Muscle of back (tissue), 11 donors: Measurements from ENCODE around the gene CNGA3. TPM values are rescaled to one million over a fixed set of nuclear protein-coding genes. Genes with fewer than 3 reads are reported as not detected.

ENCODE experiments used
- DNase-seq, 3 donors: peaks; one replicate each; pipeline versions ENCODE4 v3.0.0 to v3.0.0-alpha.2; 2013
- polyA plus RNA-seq, 10 donors: library from polyadenylated mRNA; unstranded; fragments of 120-200 nt; gene quantifications; one replicate each; pipeline ENCODE4 v1.2.1, GENCODE V29; 2013; ENCODE audit not compliant: insufficient read length in 10 of 10

The CNGA3 gene
- polyA plus RNA-seq, 10 donors = 0.20 to 0.97 (median 0.63) TPM

GRCh38 chr2:98327776-98328175 is 18.5 kb upstream of the CNGA3 start:
- DNase-seq = no peak

GRCh38 chr2:98329549-98329948 is 16.7 kb upstream of the CNGA3 start:
- DNase-seq = no peak

- no peak for DNase-seq
Measured at GRCh38 chr2:98332989-98333388, 13.3 kb upstream of the CNGA3 start.

GRCh38 chr2:98333922-98334321 is 12.3 kb upstream of the CNGA3 start:
- DNase-seq = no peak

- peak in 1 of 3 donors; percentile 85 for DNase-seq
Measured at GRCh38 chr2:98334439-98335078, 11.7 kb upstream of the CNGA3 start.

GRCh38 chr2:98335271-98335670 is 11.0 kb upstream of the CNGA3 start:
- DNase-seq = no peak

- DNase-seq = no peak
Measured at GRCh38 chr2:98341241-98341640, 5.0 kb upstream of the CNGA3 start.

- DNase-seq = no peak
Measured at GRCh38 chr2:98343285-98343684, 3.0 kb upstream of the CNGA3 start.

- DNase-seq = no peak
Measured at GRCh38 chr2:98347298-98348065, 1.2 kb downstream of the CNGA3 start.

- DNase-seq = no peak
Measured at GRCh38 chr2:98348066-98348561, 1.9 kb downstream of the CNGA3 start.

GRCh38 chr2:98350411-98350810 is 4.2 kb downstream of the CNGA3 start:
- no peak for DNase-seq

GRCh38 chr2:98355881-98356280 is 9.6 kb downstream of the CNGA3 start:
- no peak for DNase-seq

- no peak for DNase-seq
Measured at GRCh38 chr2:98356729-98357128, 10.5 kb downstream of the CNGA3 start.

- no peak for DNase-seq
Measured at GRCh38 chr2:98357849-98358248, 11.6 kb downstream of the CNGA3 start.

- DNase-seq = no peak
Measured at GRCh38 chr2:98359986-98360385, 13.7 kb downstream of the CNGA3 start.

GRCh38 chr2:98367721-98368120 is 21.5 kb downstream of the CNGA3 start:
- no peak for DNase-seq

GRCh38 chr2:98369710-98370239 is 23.5 kb downstream of the CNGA3 start:
- DNase-seq = no peak

- DNase-seq = no peak
Measured at GRCh38 chr2:98372121-98372520, 25.9 kb downstream of the CNGA3 start.

- no peak for DNase-seq
Measured at GRCh38 chr2:98372579-98372978, 26.3 kb downstream of the CNGA3 start.

- DNase-seq = no peak
Measured at GRCh38 chr2:98374286-98374685, 28.0 kb downstream of the CNGA3 start.

GRCh38 chr2:98374958-98375570 is 28.8 kb downstream of the CNGA3 start:
- DNase-seq = no peak

- DNase-seq = no peak
Measured at GRCh38 chr2:98376301-98376910, 30.1 kb downstream of the CNGA3 start.
